Measurements from ENCODE around the gene STK25.

DNA sequence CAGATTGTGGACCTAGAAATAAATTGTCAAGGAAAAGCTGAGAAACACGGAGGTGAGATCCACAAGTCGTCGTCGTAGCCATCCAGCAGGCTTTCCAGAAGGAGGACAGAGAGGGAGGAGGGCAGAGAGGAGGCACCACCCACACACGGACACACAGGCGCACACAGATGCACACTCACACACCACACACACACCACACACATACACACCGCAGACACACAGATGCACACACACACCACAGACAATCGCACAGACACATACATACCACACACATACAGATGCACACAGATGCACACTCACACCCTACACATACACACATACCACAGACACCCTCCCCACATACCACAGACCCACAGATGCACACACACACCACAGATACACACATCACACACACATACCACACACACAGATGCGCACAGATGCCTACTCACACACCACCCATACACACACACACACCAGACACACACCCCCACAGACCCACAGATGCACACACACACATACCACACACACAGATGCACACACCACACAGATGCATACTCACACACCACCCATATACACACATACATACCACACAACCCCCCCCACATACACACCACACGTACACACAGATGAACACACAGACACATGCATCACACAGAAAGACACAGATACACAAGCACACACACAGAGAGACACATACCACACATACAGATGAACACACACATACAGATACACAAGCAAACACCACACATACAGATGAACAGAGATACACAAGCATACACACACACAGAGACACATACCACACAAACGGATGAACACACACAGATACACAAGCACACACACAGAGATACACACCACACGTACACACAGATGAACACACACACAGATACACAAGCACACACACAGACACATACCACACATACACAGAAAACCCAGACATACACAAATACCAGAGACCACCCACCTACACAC lies 37.4 kb upstream of the STK25 start:
- TF ChIP-seq POLR2A (IDR thresholded peaks at IDR 0.05; ENCODE audit: low read depth, low read length) = no peak
- TF ChIP-seq TAF1 (IDR thresholded peaks at IDR 0.05; ENCODE audit: borderline replicate concordance, low read depth, low read length) = no peak
- TF ChIP-seq POLR2AphosphoS5 (IDR thresholded peaks at IDR 0.05; ENCODE audit: low read depth, low read length) = no peak
